ENCODE results near the gene PDX1. TPM values are rescaled to one million over a fixed set of nuclear protein-coding genes. Genes with fewer than 3 reads are reported as not detected.

PDX1 gene
- total RNA-seq, 1 experiment from 2014 or later: not detected

GRCh38 chr13:27896726-27897125 lies 23.1 kb upstream of the PDX1 start:
- no peaks in the 10 kb centered on the region for H3K9me3 Mint-ChIP-seq
- CTCF ChIA-PET: no interaction called here
- no peak for DNase-seq (ENCODE audit: low spot score)
- H3K4me3 Mint-ChIP-seq: no peak overlapping the region
- ATAC-seq: no peak
- TF ChIP-seq, protein P1, sequence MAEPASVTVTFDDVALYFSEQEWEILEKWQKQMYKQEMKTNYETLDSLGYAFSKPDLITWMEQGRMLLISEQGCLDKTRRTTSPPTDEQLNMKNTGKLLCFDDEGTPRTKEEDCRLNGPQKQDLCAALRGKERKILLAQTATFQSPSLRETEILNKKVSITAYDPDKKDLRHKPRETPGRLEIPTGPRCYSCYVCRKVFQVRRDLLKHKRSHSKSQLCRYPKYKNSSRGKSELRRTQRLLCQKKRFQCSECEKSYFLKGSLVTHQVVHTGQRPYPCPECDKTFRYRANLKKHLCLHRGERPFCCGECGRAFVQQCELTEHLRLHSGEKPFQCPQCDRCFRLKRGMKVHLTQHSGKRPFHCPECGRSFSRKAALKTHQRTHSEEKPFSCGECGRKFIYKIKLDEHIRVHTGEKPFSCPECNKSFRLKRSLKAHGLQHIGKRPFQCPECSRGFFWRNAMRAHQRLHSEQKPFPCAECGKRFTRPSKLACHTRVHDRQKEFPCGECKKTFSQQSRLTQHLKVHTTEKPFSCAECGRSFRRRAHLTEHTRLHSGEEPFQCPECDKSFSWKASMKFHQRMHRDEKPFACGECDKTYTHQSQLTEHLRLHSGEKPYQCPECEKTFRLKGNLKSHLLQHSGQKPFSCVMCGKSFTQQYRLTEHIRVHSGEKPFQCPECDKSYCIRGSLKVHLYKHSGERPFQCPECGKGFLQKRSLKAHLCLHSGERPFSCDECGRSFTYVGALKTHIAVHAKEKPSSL (CRISPR knock-in tag; conservative IDR thresholded peaks at IDR 0.05): no peak
- TF ChIP-seq PRDM15 (CRISPR knock-in tag; IDR thresholded peaks at IDR 0.05) (no peak), ESRRA (CRISPR knock-in tag; IDR thresholded peaks at IDR 0.05; ENCODE audit: borderline replicate concordance) (no peak), CDX4 (CRISPR knock-in tag; IDR thresholded peaks at IDR 0.05; ENCODE audit: borderline replicate concordance) (no peak), TCF7 (CRISPR knock-in tag; IDR thresholded peaks at IDR 0.05; ENCODE audit: low read depth) (no peak), MLX (CRISPR knock-in tag; IDR thresholded peaks at IDR 0.05) (no peak), FOXK1 (CRISPR knock-in tag; IDR thresholded peaks at IDR 0.05) (no peak), FOXJ3 (CRISPR knock-in tag; IDR thresholded peaks at IDR 0.05; ENCODE audit: borderline replicate concordance) (no peak), ZNF423 (CRISPR knock-in tag; IDR thresholded peaks at IDR 0.05) (no peak), GRHL2 (CRISPR knock-in tag; IDR thresholded peaks at IDR 0.05; ENCODE audit: insufficient replicate concordance, severe bottlenecking) (no peak), TEAD1 (CRISPR knock-in tag; IDR thresholded peaks at IDR 0.05) (no peak), IRF2 (CRISPR knock-in tag; IDR thresholded peaks at IDR 0.05; ENCODE audit: borderline replicate concordance, low read depth) (no peak), ZNF232 (CRISPR knock-in tag; IDR thresholded peaks at IDR 0.05) (no peak), NFATC4 (CRISPR knock-in tag; IDR thresholded peaks at IDR 0.05) (no peak)
- TF ChIP-seq, protein P2, sequence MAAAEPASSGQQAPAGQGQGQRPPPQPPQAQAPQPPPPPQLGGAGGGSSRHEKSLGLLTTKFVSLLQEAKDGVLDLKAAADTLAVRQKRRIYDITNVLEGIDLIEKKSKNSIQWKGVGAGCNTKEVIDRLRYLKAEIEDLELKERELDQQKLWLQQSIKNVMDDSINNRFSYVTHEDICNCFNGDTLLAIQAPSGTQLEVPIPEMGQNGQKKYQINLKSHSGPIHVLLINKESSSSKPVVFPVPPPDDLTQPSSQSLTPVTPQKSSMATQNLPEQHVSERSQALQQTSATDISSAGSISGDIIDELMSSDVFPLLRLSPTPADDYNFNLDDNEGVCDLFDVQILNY (CRISPR knock-in tag; IDR thresholded peaks at IDR 0.05): no peak
- TF ChIP-seq, protein P3, sequence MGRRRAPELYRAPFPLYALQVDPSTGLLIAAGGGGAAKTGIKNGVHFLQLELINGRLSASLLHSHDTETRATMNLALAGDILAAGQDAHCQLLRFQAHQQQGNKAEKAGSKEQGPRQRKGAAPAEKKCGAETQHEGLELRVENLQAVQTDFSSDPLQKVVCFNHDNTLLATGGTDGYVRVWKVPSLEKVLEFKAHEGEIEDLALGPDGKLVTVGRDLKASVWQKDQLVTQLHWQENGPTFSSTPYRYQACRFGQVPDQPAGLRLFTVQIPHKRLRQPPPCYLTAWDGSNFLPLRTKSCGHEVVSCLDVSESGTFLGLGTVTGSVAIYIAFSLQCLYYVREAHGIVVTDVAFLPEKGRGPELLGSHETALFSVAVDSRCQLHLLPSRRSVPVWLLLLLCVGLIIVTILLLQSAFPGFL (CRISPR knock-in tag; IDR thresholded peaks at IDR 0.05; ENCODE audit: borderline replicate concordance): no peak
- no peaks in the 10 kb centered on the region for H3K36me3 Mint-ChIP-seq
- POLR2A ChIA-PET: no interaction called here
- H3K27me3 Mint-ChIP-seq (ENCODE audit: low read depth): peaks cover 16% of the 10 kb centered on the region
- no peak overlapping the region for H3K27ac Mint-ChIP-seq
- no peaks in the 10 kb centered on the region for H3K4me1 Mint-ChIP-seq

DNA sequence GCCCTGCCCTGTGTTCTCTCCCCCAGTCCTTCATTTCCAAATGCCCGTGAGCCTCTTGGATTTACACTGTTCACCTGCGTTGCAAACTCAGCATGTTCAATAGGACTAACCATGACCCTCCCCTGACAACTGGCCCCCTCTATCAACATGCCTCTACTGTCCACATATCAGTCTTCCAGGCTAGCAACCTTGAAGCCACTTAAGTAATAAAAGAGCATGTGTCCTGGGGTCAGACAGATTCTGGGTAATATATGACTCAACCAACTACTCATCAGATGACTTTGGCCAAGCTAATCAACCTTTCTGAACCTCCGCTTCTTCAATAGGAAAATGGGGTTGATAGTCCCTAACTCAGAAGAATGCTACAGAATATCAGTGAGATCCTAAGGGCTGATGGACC lies 15.1 kb upstream of the PDX1 start:
- DNase-seq (ENCODE audit: low spot score) (no peak), ATAC-seq (no peak)
- Mint-ChIP-seq H3K27ac (no peak overlapping the region), H3K9me3 (no peaks in the 10 kb centered on the region), H3K36me3 (no peaks in the 10 kb centered on the region), H3K27me3 (ENCODE audit: low read depth) (peaks cover 60% of the 10 kb centered on the region), H3K4me3 (no peak overlapping the region), H3K4me1 (no peaks in the 10 kb centered on the region)
- POLR2A ChIA-PET: no interaction called here
- CTCF ChIA-PET: interaction anchor here (0.9 to 2.4 kb wide), 2 partner anchors 49 to 78 kb away, joined by 3 to 8 read pairs; no protein-coding TSS in a partner anchor
- TF ChIP-seq MXD4 (CRISPR knock-in tag; IDR thresholded peaks at IDR 0.05; ENCODE audit: borderline replicate concordance) (no peak), HMGA2 (CRISPR knock-in tag; IDR thresholded peaks at IDR 0.05) (no peak), JAZF1 (CRISPR knock-in tag; IDR thresholded peaks at IDR 0.05) (no peak), GRHL2 (CRISPR knock-in tag; IDR thresholded peaks at IDR 0.05; ENCODE audit: insufficient replicate concordance, severe bottlenecking) (no peak), NR2C2 (CRISPR knock-in tag; IDR thresholded peaks at IDR 0.05) (no peak), AR (CRISPR knock-in tag; IDR thresholded peaks at IDR 0.05) (no peak)
- TF ChIP-seq, protein P4, sequence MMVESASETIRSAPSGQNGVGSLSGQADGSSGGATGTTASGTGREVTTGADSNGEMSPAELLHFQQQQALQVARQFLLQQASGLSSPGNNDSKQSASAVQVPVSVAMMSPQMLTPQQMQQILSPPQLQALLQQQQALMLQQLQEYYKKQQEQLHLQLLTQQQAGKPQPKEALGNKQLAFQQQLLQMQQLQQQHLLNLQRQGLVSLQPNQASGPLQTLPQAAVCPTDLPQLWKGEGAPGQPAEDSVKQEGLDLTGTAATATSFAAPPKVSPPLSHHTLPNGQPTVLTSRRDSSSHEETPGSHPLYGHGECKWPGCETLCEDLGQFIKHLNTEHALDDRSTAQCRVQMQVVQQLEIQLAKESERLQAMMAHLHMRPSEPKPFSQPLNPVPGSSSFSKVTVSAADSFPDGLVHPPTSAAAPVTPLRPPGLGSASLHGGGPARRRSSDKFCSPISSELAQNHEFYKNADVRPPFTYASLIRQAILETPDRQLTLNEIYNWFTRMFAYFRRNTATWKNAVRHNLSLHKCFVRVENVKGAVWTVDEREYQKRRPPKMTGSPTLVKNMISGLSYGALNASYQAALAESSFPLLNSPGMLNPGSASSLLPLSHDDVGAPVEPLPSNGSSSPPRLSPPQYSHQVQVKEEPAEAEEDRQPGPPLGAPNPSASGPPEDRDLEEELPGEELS (CRISPR knock-in tag; IDR thresholded peaks at IDR 0.05): no peak

All from WTC11 (cell line).